ENCODE data around the gene CSF2. TPM values are rescaled to one million over a fixed set of nuclear protein-coding genes. Genes with fewer than 3 reads are reported as not detected.

The CSF2 gene
- total and polyA plus RNA-seq, 2 experiments from 2014 or later, result not detected

GRCh38 chr5:132086277-132086794 lies 12.7 kb downstream of the CSF2 start:
- H3K4me2 ChIP-seq, result no peak overlapping the region
- peak; percentile 63 for DNase-seq (ENCODE audit: low spot score)
- 66% methylated on average over 2 of the region's 2 CpGs for WGBS (ENCODE audit: low lambda C conversion rate, missing lambda C conversion rate)
- H3K9me3 ChIP-seq (ENCODE audit: low read depth), result no peaks in the 10 kb centered on the region
- no peaks in the 10 kb centered on the region for H4K20me1 ChIP-seq (ENCODE audit: insufficient read depth, poor library complexity, severe bottlenecking)
- no peaks in the 10 kb centered on the region for H3K9me2 ChIP-seq (replicated peaks; ENCODE audit: insufficient read depth)
- no peak overlapping the region for H2AFZ ChIP-seq
- H3K27ac ChIP-seq, result no peak overlapping the region
- H3K36me3 ChIP-seq (replicated peaks; ENCODE audit: insufficient read depth, low read depth), result no peaks in the 10 kb centered on the region
- no peak for TF ChIP-seq CTCF (IDR thresholded peaks at IDR 0.05; ENCODE audit: poor library complexity)
- TF ChIP-seq EZH2phosphoT487 (IDR thresholded peaks at IDR 0.05; ENCODE audit: low read depth, severe bottlenecking, unreplicated experiment), result no peak
- no peak for TF ChIP-seq EZH2 (IDR thresholded peaks at IDR 0.05; ENCODE audit: borderline replicate concordance)
- H3K27me3 ChIP-seq, result no peaks in the 10 kb centered on the region
- H3K4me1 ChIP-seq (ENCODE audit: insufficient read depth), result no peaks in the 10 kb centered on the region
- H3K79me2 ChIP-seq, result no peaks in the 10 kb centered on the region
- no peak overlapping the region for H3K4me3 ChIP-seq

- 89% methylated on average over 6 of the region's 6 CpGs for WGBS (ENCODE audit: low lambda C conversion rate, missing lambda C conversion rate)
- TF ChIP-seq CTCF (IDR thresholded peaks at IDR 0.05; ENCODE audit: poor library complexity) (no peak), EZH2phosphoT487 (IDR thresholded peaks at IDR 0.05; ENCODE audit: low read depth, severe bottlenecking, unreplicated experiment) (no peak)
- H3K9me2 ChIP-seq (replicated peaks; ENCODE audit: insufficient read depth), result no peaks in the 10 kb centered on the region
- no peaks in the 10 kb centered on the region for H3K4me1 ChIP-seq (ENCODE audit: insufficient read depth)
- no peak overlapping the region for H2AFZ ChIP-seq
- no peak for DNase-seq (ENCODE audit: low spot score)
- no peak overlapping the region for H3K27ac ChIP-seq
- no peaks in the 10 kb centered on the region for H3K27me3 ChIP-seq
- H3K9me3 ChIP-seq (ENCODE audit: low read depth), result no peaks in the 10 kb centered on the region
- no peak overlapping the region for H3K4me2 ChIP-seq
- no peaks in the 10 kb centered on the region for H3K36me3 ChIP-seq (replicated peaks; ENCODE audit: insufficient read depth, low read depth)
- no peaks in the 10 kb centered on the region for H4K20me1 ChIP-seq (ENCODE audit: insufficient read depth, poor library complexity, severe bottlenecking)
- H3K4me3 ChIP-seq, result no peak overlapping the region
- H3K79me2 ChIP-seq, result no peaks in the 10 kb centered on the region
Observed at GRCh38 chr5:132087176-132087575, 13.6 kb downstream of the CSF2 start.

DNA sequence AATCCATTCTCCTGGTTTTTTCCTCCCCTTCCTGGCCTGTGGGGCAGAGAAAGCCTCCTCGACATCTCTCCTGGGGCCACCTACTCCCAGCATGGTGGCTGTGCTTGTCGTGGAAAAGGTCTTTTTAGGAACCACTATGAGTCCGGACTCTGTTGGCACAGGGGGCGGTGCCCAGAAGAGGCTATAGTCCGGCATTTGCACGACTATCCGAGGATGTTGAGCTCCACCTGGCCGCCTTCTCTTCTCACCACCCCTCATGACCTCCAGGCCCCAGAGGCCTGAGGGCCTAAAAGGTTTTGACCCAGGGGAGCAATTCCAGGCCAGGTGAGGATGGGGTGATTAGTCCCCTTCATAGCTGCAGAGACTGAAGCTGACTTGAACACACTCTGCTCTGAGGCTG lies 14.1 kb downstream of the CSF2 start:
- H3K27ac ChIP-seq, result no peak overlapping the region
- no peaks in the 10 kb centered on the region for H3K9me3 ChIP-seq (ENCODE audit: low read depth)
- H3K4me3 ChIP-seq, result no peak overlapping the region
- H2AFZ ChIP-seq, result no peak overlapping the region
- no peaks in the 10 kb centered on the region for H3K9me2 ChIP-seq (replicated peaks; ENCODE audit: insufficient read depth)
- H3K4me1 ChIP-seq (ENCODE audit: insufficient read depth), result no peaks in the 10 kb centered on the region
- no peak for DNase-seq (ENCODE audit: low spot score)
- H4K20me1 ChIP-seq (ENCODE audit: insufficient read depth, poor library complexity, severe bottlenecking), result no peaks in the 10 kb centered on the region
- H3K4me2 ChIP-seq, result no peak overlapping the region
- 81% methylated on average over 8 of the region's 8 CpGs for WGBS (ENCODE audit: low lambda C conversion rate, missing lambda C conversion rate)
- TF ChIP-seq CTCF (IDR thresholded peaks at IDR 0.05; ENCODE audit: poor library complexity) (no peak), EZH2phosphoT487 (IDR thresholded peaks at IDR 0.05; ENCODE audit: low read depth, severe bottlenecking, unreplicated experiment) (no peak), EZH2 (IDR thresholded peaks at IDR 0.05; ENCODE audit: borderline replicate concordance) (no peak)
- no peaks in the 10 kb centered on the region for H3K79me2 ChIP-seq
- no peaks in the 10 kb centered on the region for H3K36me3 ChIP-seq (replicated peaks; ENCODE audit: insufficient read depth, low read depth)
- H3K27me3 ChIP-seq, result no peaks in the 10 kb centered on the region

- H3K9me3 ChIP-seq (ENCODE audit: low read depth), result no peaks in the 10 kb centered on the region
- no peaks in the 10 kb centered on the region for H3K4me1 ChIP-seq (ENCODE audit: insufficient read depth)
- no peak overlapping the region for H2AFZ ChIP-seq
- H3K4me2 ChIP-seq, result no peak overlapping the region
- no peak overlapping the region for H3K27ac ChIP-seq
- no peak overlapping the region for H3K4me3 ChIP-seq
- H3K79me2 ChIP-seq, result no peaks in the 10 kb centered on the region
- H3K9me2 ChIP-seq (replicated peaks; ENCODE audit: insufficient read depth), result no peaks in the 10 kb centered on the region
- no peak for TF ChIP-seq EZH2 (IDR thresholded peaks at IDR 0.05; ENCODE audit: borderline replicate concordance)
- TF ChIP-seq CTCF (IDR thresholded peaks at IDR 0.05; ENCODE audit: poor library complexity), result no peak
- no peak for TF ChIP-seq EZH2phosphoT487 (IDR thresholded peaks at IDR 0.05; ENCODE audit: low read depth, severe bottlenecking, unreplicated experiment)
- 100% methylated on average over 1 of the region's 1 CpG for WGBS (ENCODE audit: low lambda C conversion rate, missing lambda C conversion rate)
- no peaks in the 10 kb centered on the region for H4K20me1 ChIP-seq (ENCODE audit: insufficient read depth, poor library complexity, severe bottlenecking)
- H3K27me3 ChIP-seq, result no peaks in the 10 kb centered on the region
- DNase-seq (ENCODE audit: low spot score), result no peak
- H3K36me3 ChIP-seq (replicated peaks; ENCODE audit: insufficient read depth, low read depth), result no peaks in the 10 kb centered on the region
Observed at GRCh38 chr5:132089363-132089762, 15.8 kb downstream of the CSF2 start.

All from hepatocyte (in vitro differentiated cells).